Measurements from ENCODE around the gene DIP2B. TPM values are rescaled to one million over a fixed set of nuclear protein-coding genes. Genes with fewer than 3 reads are reported as not detected.

Gene DIP2B
- total and polyA plus RNA-seq, 2 of the 13 experiments (the other 11 are each of a cell fraction or from before 2014, with no cell fraction given), result 32.1 to 35.8 TPM

- 0 out of 2 replicates have a peak, but pooled peaks have one; percentile 2 for TF ChIP-seq MIER2 (CRISPR knock-in tag; IDR thresholded peaks at IDR 0.05)
- TF ChIP-seq ZNF615 (CRISPR knock-in tag; IDR thresholded peaks at IDR 0.05; ENCODE audit: borderline replicate concordance), result no peak
- 0 out of 2 replicates have a peak, but pooled peaks have one; percentile 13 for TF ChIP-seq ZGPAT (CRISPR knock-in tag; IDR thresholded peaks at IDR 0.05)
- peak; percentile 87 for TF ChIP-seq RCOR2 (CRISPR knock-in tag; IDR thresholded peaks at IDR 0.05)
- TF ChIP-seq ZNF605 (CRISPR knock-in tag; IDR thresholded peaks at IDR 0.05), result 0 out of 2 replicates have a peak, but pooled peaks have one; percentile 27
- TF ChIP-seq ZNF768 (CRISPR knock-in tag; IDR thresholded peaks at IDR 0.05), result no peak
- TF ChIP-seq ZMYM2 (CRISPR knock-in tag; IDR thresholded peaks at IDR 0.05), result peak; percentile 44; the same call in 1 of the 2 replicates
- 0 out of 2 replicates have a peak, but pooled peaks have one; percentile 1 for TF ChIP-seq HOXA3 (CRISPR knock-in tag; IDR thresholded peaks at IDR 0.05)
- peak; percentile 17; the same call in 1 of the 2 replicates for TF ChIP-seq ADNP (CRISPR knock-in tag; IDR thresholded peaks at IDR 0.05)
These were observed 22.6 kb downstream of the DIP2B start (continued) for GRCh38 chr12:50527359-50527726.

- FAIRE-seq, result no peak
- ATAC-seq, result no peak
- no peak overlapping the region for H2AFZ ChIP-seq (ENCODE audit: low read length)
- no peaks in the 10 kb centered on the region for H4K20me1 ChIP-seq (ENCODE audit: insufficient read depth, low read length)
- H3K36me3 ChIP-seq (replicated peaks in 1 of 2; ENCODE audit: control insufficient read depth in 1 of 2, insufficient read depth in 2 of 2, low read length in 2 of 2), result 0 out of 5 replicates have a peak, but pooled peaks cover 0 to 4% of the 10 kb centered on the region in 2 experiments
- DNase-seq (ENCODE audit: low spot score), result no peak
- H3K4me3 ChIP-seq (replicated peaks in 1 of 3; ENCODE audit: insufficient read depth in 1 of 3, low read depth in 2 of 3, low read length in 3 of 3), result no peak overlapping the region
- H3K9ac ChIP-seq (ENCODE audit: insufficient read depth, low read depth, low read length), result 0 out of 2 replicates have a peak overlapping the region, but pooled peaks have one; percentile 7
- 100% methylated on average over 1 of the region's 1 CpG for WGBS (ENCODE audit: low lambda C conversion rate)
- H3K79me2 ChIP-seq (ENCODE audit: insufficient read depth, low read length), result peaks cover 85% of the 10 kb centered on the region
- no peaks in the 10 kb centered on the region for H3K9me3 ChIP-seq (ENCODE audit: low read length)
- H3K4me1 ChIP-seq (ENCODE audit: insufficient read depth, low read length), result peaks cover 98% of the 10 kb centered on the region
- BruUV-seq (replicated peaks), result no TSS peak
- ChIA-PET POLR2A (no interaction called here), CTCF (ENCODE audit: low intra/inter-chr PET ratio, low total read pairs) (no interaction called here)
- H3K4me2 ChIP-seq (ENCODE audit: low read depth, low read length), result no peak overlapping the region
- no peaks in the 10 kb centered on the region for H3K27me3 ChIP-seq (ENCODE audit: control insufficient read depth in 1 of 2, insufficient read depth in 2 of 2, low read length in 2 of 2)
- intact Hi-C loops (cut with micrococcal nuclease; ENCODE audit: unreplicated experiment) (no loop called here), in situ Hi-C loops (cut with HindIII; ENCODE audit: extremely low pct_ligation_motif_present, low pct_unique_long_range_greater_than_20kb) (no loop called here)
- H3K27ac ChIP-seq (ENCODE audit: extremely low read length, insufficient read depth, low read length), result peak overlapping the region; percentile 99
- no peak for TF ChIP-seq ZNF138 (CRISPR knock-in tag; IDR thresholded peaks at IDR 0.05; ENCODE audit: low read depth)
- TF ChIP-seq ZC3H13 (CRISPR knock-in tag; IDR thresholded peaks at IDR 0.05), result 0 out of 2 replicates have a peak, but pooled peaks have one; percentile 9
These were observed 24.0 kb downstream of the DIP2B start for GRCh38 chr12:50528800-50529199.
